Measurements from ENCODE around the gene PPP1R9B. TPM values are rescaled to one million over a fixed set of nuclear protein-coding genes. Genes with fewer than 3 reads are reported as not detected.
A peak's percentile ranks its signal among the peaks of the same experiment; 100 is the strongest.

The PPP1R9B gene
- total RNA-seq, 3 donors from 2014 or later (not counting 1 experiment from before 2014, with no cell fraction given) = 124 to 162 (median 135) TPM

GRCh38 chr17:50109207-50109606 is 41.3 kb downstream of the PPP1R9B start:
- H3K36me3 ChIP-seq (ENCODE audit: control insufficient read depth, insufficient read depth, low read length) = peaks cover 38% of the 10 kb centered on the region
- H3K27me3 Mint-ChIP-seq (ENCODE audit: low read depth in 2 of 2) = no peaks in the 10 kb centered on the region
- H3K4me3 ChIP-seq (ENCODE audit: low read length) = no peak overlapping the region
- H3K27ac Mint-ChIP-seq = peak overlapping the region in 1 of 2 donors; percentile 26
- DNase-seq (no peak), ATAC-seq (no peak)
- H3K4me3 Mint-ChIP-seq = no peak overlapping the region
- no peaks in the 10 kb centered on the region for H3K9me3 Mint-ChIP-seq
- no peak overlapping the region for H3K27ac ChIP-seq (ENCODE audit: low read length)
- H3K4me1 ChIP-seq (ENCODE audit: control insufficient read depth, insufficient read depth, low read length) = no peaks in the 10 kb centered on the region
- no peaks in the 10 kb centered on the region for H3K9me3 ChIP-seq (ENCODE audit: control insufficient read depth, insufficient read depth, low read length)
- no peaks in the 10 kb centered on the region for H3K36me3 Mint-ChIP-seq
- no peaks in the 10 kb centered on the region for H3K27me3 ChIP-seq (ENCODE audit: control insufficient read depth, insufficient read depth, low read length)
- peaks cover 0 to 7% of the 10 kb centered on the region in 2 donors for H3K4me1 Mint-ChIP-seq
- intact Hi-C loops (cut with micrococcal nuclease) = no loop called here
- no peak for TF ChIP-seq CTCF (IDR thresholded peaks at IDR 0.05)
- WGBS (ENCODE audit: insufficient coverage) = 95% methylated on average over 7 of the region's 7 CpGs

GRCh38 chr17:50108556-50108955 is 41.9 kb downstream of the PPP1R9B start:
- H3K27ac ChIP-seq (ENCODE audit: low read length) = no peak overlapping the region
- H3K36me3 ChIP-seq (ENCODE audit: control insufficient read depth, insufficient read depth, low read length) = peaks cover 38% of the 10 kb centered on the region
- TF ChIP-seq CTCF (IDR thresholded peaks at IDR 0.05) = no peak
- peak overlapping the region in 1 of 2 donors; percentile 26 for H3K27ac Mint-ChIP-seq
- no peaks in the 10 kb centered on the region for H3K36me3 Mint-ChIP-seq
- ATAC-seq = no peak
- H3K9me3 Mint-ChIP-seq = no peaks in the 10 kb centered on the region
- intact Hi-C loops (cut with micrococcal nuclease) = no loop called here
- H3K27me3 ChIP-seq (ENCODE audit: control insufficient read depth, insufficient read depth, low read length) = no peaks in the 10 kb centered on the region
- H3K4me3 ChIP-seq (ENCODE audit: low read length) = no peak overlapping the region
- no peak overlapping the region for H3K4me3 Mint-ChIP-seq
- DNase-seq = no peak
- H3K4me1 Mint-ChIP-seq = peaks cover 0 to 7% of the 10 kb centered on the region in 2 donors
- H3K4me1 ChIP-seq (ENCODE audit: control insufficient read depth, insufficient read depth, low read length) = no peaks in the 10 kb centered on the region
- no peaks in the 10 kb centered on the region for H3K27me3 Mint-ChIP-seq (ENCODE audit: low read depth in 2 of 2)
- WGBS (ENCODE audit: insufficient coverage) = 83% methylated on average over 7 of the region's 9 CpGs
- H3K9me3 ChIP-seq (ENCODE audit: control insufficient read depth, insufficient read depth, low read length) = no peaks in the 10 kb centered on the region

- H3K4me1 Mint-ChIP-seq = peaks cover 0 to 7% of the 10 kb centered on the region in 2 donors
- no peak overlapping the region for H3K4me3 Mint-ChIP-seq
- DNase-seq (no peak), ATAC-seq (no peak)
- Histone ChIP-seq H3K4me3 (ENCODE audit: low read length) (no peak overlapping the region), H3K36me3 (ENCODE audit: control insufficient read depth, insufficient read depth, low read length) (peaks cover 40% of the 10 kb centered on the region), H3K9me3 (ENCODE audit: control insufficient read depth, insufficient read depth, low read length) (no peaks in the 10 kb centered on the region), H3K27me3 (ENCODE audit: control insufficient read depth, insufficient read depth, low read length) (no peaks in the 10 kb centered on the region), H3K4me1 (ENCODE audit: control insufficient read depth, insufficient read depth, low read length) (no peaks in the 10 kb centered on the region), H3K27ac (ENCODE audit: low read length) (no peak overlapping the region)
- no peaks in the 10 kb centered on the region for H3K27me3 Mint-ChIP-seq (ENCODE audit: low read depth in 2 of 2)
- 94% methylated on average over 9 of the region's 10 CpGs for WGBS (ENCODE audit: insufficient coverage)
- TF ChIP-seq CTCF (IDR thresholded peaks at IDR 0.05) = no peak
- no peak overlapping the region for H3K27ac Mint-ChIP-seq
- no peaks in the 10 kb centered on the region for H3K36me3 Mint-ChIP-seq
- no peaks in the 10 kb centered on the region for H3K9me3 Mint-ChIP-seq
- intact Hi-C loops (cut with micrococcal nuclease) = no loop called here
These were observed 42.6 kb downstream of the PPP1R9B start for GRCh38 chr17:50107790-50108414.
